ENCODE data around the gene KHDC1L. TPM values are rescaled to one million over a fixed set of nuclear protein-coding genes. Genes with fewer than 3 reads are reported as not detected.

KHDC1L gene
- total RNA-seq, 1 experiment from 2014 or later = not detected

GRCh38 chr6:73264446-73264845 is 39.1 kb upstream of the KHDC1L start:
- CTCF ChIA-PET = no interaction called here
- POLR2A ChIA-PET = interaction anchor here (0.6 kb wide), 1 partner anchor 70 kb away, joined by 3 read pairs; no protein-coding TSS in a partner anchor
- intact Hi-C loops (cut with micrococcal nuclease; ENCODE audit: unreplicated experiment) (no loop called here), in situ Hi-C loops (cut with HindIII; ENCODE audit: low pct_unique_long_range_greater_than_20kb, low sequenced_read_pairs) (no loop called here)
- no peak for TF ChIP-seq REST (IDR thresholded peaks at IDR 0.05; ENCODE audit: insufficient read depth in 1 of 2, low read depth in 2 of 2, low read length in 1 of 2)
- no peak for TF ChIP-seq CTCF (IDR thresholded peaks at IDR 0.05)
- no peak for TF ChIP-seq TCF7L2 (IDR thresholded peaks at IDR 0.05; ENCODE audit: low read depth, low read length)
- TF ChIP-seq SIN3A (IDR thresholded peaks at IDR 0.05; ENCODE audit: borderline replicate concordance, insufficient read depth, low read depth, low read length) = no peak
- TF ChIP-seq POLR2AphosphoS5 (IDR thresholded peaks at IDR 0.05; ENCODE audit: low read depth, low read length) = no peak
- no peak overlapping the region for H3K4me3 ChIP-seq (ENCODE audit: low read depth in 2 of 2, low read length in 2 of 2)
- DNase-seq (ENCODE audit: low read depth, low spot score) = no peak
- H3K9me3 ChIP-seq (ENCODE audit: control insufficient read depth, insufficient read depth, low read depth, low read length) = no peaks in the 10 kb centered on the region
- no TSS peak for BruUV-seq (replicated peaks)
- peaks cover 11% of the 10 kb centered on the region; the same call in 1 of the 2 replicates for H3K4me1 ChIP-seq (ENCODE audit: control insufficient read depth, insufficient read depth, low read length)
- no peaks in the 10 kb centered on the region for H3K36me3 ChIP-seq (ENCODE audit: control insufficient read depth, insufficient read depth, low read length)
- no peak for ATAC-seq
- 0 out of 2 replicates have a peak overlapping the region, but pooled peaks have one; percentile 4 for H3K27ac ChIP-seq (ENCODE audit: low read length)
- no peaks in the 10 kb centered on the region for H3K27me3 ChIP-seq (ENCODE audit: control insufficient read depth, insufficient read depth, low read length)

- Histone ChIP-seq H3K4me1 (ENCODE audit: control insufficient read depth, insufficient read depth, low read length) (peaks cover 11% of the 10 kb centered on the region; the same call in 1 of the 2 replicates), H3K36me3 (ENCODE audit: control insufficient read depth, insufficient read depth, low read length) (no peaks in the 10 kb centered on the region), H3K27ac (ENCODE audit: low read length) (peak overlapping the region; percentile 84), H3K4me3 (ENCODE audit: low read depth in 2 of 2, low read length in 2 of 2) (peak overlapping the region; percentile 59 to 83), H3K9me3 (ENCODE audit: control insufficient read depth, insufficient read depth, low read depth, low read length) (no peaks in the 10 kb centered on the region), H3K27me3 (ENCODE audit: control insufficient read depth, insufficient read depth, low read length) (no peaks in the 10 kb centered on the region)
- DNase-seq (ENCODE audit: low read depth, low spot score) (no peak), ATAC-seq (peak; percentile 16)
- ChIA-PET POLR2A (no interaction called here), CTCF (no interaction called here)
- in situ Hi-C loops (cut with HindIII; ENCODE audit: low pct_unique_long_range_greater_than_20kb, low sequenced_read_pairs) = no loop called here
- no TSS peak for BruUV-seq (replicated peaks)
- no peak for TF ChIP-seq REST (IDR thresholded peaks at IDR 0.05; ENCODE audit: insufficient read depth in 1 of 2, low read depth in 2 of 2, low read length in 1 of 2)
- TF ChIP-seq TCF7L2 (IDR thresholded peaks at IDR 0.05; ENCODE audit: low read depth, low read length) = no peak
- TF ChIP-seq POLR2AphosphoS5 (IDR thresholded peaks at IDR 0.05; ENCODE audit: low read depth, low read length) = no peak
- TF ChIP-seq SIN3A (IDR thresholded peaks at IDR 0.05; ENCODE audit: borderline replicate concordance, insufficient read depth, low read depth, low read length) = no peak
- TF ChIP-seq CTCF (IDR thresholded peaks at IDR 0.05) = no peak
- intact Hi-C loops (cut with micrococcal nuclease; ENCODE audit: unreplicated experiment) = no loop called here
These were observed 38.2 kb upstream of the KHDC1L start for GRCh38 chr6:73263570-73263909.

All from Panc1 (cell line).